Measurements from ENCODE around the gene CDC25A.

Gene CDC25A

DNA sequence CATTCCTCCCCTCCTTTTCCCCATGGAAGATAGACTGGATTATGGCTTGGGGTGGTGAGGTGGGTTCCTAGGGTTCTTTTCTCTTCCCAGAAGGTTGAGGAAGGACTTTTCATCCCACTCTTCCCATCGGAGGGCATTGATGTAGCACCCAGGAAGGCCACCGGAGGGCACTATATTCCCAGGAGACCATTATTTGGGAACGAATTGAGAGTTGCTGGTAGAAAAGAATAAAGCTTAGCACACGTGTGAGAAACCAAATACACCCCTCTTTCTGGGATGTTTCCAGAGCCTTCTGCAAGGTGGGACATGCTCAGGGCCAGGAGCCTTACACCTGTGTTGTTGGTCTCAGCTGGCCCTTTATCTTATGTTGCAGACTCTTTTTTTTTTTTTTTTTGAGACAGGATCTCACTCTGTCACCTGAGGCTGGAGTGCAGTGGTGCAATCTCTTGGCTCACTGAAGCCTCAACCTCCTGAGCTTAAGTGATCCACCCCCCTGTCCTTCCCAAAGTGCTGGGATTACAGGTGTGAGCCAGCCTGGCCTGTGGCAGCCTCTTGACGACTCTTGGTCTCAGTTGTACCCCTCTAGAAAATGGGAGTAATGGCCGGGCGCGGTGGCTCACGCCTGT lies 6.3 kb upstream of the CDC25A start:
- DNase-seq = no peak

DNA sequence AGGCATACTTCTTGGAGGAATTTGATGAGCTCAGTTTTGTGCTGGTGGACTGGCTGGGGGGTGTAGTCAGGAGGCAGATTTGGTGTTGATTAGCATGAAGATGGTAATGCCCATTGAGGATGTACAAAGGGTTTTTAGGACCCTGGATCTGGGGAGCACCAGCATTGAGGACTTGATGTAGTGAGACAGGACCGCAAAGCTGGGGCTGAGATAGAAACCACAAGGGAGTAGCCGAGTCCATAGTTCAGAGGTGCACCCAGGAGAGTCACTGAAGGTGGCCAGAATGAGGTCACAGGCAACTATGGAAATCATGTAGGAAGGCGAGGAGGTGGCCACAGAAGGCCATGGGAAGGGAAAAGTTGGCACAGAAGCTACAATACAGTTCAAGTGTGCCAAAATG lies 2.7 kb upstream of the CDC25A start:
- no peak for DNase-seq

DNA sequence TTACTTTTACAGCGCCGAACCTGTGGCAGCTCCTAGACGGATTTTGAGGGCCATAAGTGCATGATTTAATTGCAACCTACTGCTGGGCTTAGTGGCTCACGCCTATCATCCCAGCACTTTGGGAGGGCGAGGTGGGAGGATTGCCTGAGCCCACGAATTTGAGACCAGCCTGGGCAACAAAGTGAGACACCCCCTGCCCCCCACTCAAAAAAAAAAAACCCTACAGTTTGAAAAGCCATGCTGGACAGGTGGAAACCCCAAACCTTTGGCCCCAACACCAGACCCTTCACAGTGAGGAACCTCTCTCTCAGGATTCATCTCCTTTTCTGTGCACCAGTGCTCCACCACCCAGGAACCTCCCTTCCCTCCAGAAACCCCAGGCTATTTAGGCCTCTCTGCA lies 1.1 kb upstream of the CDC25A start:
- DNase-seq = no peak

DNA sequence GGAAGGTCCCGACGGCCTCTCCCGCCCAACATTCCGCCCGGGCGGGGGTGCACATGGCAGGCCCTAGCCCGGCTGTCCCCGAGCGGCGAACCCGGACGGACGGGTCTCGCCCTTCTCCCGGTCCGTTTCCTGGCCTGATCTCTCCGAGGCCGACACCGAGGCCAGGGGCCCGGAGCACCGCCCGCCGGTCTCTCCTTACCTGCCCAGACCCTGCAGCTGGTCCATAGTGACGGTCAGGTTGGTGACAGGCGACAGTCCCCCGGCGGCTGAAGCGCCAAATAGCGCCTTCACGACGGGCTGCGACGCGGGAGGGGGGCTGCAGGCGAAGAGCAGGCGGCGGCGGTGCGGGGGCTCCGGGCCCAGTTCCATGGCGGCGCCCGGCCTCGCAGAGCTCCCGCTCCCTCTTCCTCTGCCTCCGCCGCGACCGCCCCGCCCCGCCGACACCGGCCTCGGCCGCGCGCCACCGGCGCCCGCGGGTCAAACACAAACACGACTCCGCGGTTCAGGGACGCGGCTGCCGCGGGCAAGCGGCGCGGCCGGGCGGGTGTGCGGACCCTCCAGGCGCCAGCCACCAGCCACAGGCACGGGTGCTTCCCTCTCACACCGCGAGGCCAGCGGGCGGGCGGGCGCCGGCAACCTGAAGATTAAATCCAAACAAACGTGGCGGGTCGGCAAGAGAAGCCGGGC lies 495 bp downstream of the CDC25A start:
- no peak for DNase-seq

DNA sequence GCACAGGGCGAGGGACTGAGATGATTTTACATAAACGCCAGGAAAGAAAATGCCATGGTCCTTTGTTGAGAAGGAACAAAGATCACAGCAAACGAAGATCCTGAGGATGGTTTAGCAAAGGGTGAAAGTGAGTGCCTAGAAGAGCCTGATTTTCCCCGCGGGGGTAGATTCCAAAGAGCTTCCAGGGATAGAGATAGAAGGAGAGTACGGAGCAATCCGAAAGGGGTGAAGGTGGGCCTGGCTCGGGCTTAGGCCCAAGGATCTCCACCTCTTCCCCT lies 977 bp downstream of the CDC25A start:
- no peak for DNase-seq

DNA sequence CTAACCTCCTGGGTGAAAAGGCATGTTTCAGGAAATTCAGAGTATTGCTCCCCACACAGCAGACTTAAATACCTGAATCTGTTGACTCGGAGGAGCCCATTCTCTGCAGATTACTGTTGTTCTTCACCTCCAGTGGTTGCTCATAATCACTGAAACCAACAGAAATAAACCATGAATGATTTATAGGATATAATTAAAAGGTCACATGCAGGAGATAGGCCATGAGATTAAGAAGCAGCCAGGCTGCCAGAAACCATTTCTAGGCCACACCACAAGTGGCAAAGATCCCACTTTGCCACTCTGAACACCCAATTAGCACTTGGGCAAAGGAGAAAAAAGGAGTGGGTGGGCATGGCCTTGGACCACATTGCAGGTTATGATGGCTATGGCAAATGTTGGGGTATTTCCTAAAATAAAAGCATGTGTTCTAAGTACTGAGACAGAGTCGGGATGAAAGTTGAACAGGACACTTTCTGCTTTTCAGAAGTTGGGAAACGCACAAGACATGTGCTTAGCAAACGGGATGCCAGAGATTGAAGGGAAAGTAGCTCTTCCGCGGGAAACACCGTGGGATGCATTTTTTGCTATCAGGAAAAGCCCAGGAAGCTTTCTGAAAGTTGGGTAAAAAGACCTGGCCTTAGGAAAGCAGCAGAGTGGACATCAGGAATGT lies 1.5 kb downstream of the CDC25A start:
- no peak for DNase-seq

DNA sequence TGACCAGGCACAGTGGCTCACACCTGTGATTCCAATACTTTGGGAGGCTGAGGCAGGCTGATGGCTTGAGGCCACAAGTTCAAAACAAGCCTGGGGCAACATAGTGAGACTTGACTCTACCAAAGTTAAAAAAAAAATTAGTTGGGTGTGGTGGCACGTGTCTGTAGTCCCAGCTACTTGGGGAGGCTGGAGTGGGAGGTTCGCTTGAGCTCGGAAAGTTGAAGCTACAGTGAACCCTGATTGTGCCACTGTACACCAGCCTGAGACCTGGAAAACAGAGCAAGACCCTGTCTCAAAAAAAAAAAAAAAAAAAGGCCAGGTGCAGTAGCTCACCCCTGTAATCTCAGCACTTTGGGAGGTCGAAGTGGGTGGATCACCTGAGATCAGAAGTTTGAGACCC lies 3.1 kb downstream of the CDC25A start:
- no peak for DNase-seq

DNA sequence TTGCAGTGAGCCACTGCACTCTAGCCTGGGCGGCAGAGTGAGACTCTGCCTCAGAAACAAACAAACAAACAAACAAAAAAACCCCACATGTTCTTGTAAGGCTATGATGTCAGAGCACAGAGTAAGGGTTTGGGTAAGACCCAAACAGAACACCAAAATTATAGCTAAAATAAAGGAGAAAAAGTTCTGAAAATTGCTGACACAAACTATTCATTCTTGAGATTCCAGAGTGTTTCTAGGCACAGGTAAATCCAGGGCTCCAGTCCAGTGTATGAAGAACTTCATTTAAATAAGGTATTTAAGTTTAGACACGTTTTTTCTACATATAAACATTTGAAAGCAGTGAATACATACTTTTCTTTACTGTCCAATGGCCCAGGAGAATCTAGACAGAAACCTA lies 3.9 kb downstream of the CDC25A start:
- DNase-seq = no peak

DNA sequence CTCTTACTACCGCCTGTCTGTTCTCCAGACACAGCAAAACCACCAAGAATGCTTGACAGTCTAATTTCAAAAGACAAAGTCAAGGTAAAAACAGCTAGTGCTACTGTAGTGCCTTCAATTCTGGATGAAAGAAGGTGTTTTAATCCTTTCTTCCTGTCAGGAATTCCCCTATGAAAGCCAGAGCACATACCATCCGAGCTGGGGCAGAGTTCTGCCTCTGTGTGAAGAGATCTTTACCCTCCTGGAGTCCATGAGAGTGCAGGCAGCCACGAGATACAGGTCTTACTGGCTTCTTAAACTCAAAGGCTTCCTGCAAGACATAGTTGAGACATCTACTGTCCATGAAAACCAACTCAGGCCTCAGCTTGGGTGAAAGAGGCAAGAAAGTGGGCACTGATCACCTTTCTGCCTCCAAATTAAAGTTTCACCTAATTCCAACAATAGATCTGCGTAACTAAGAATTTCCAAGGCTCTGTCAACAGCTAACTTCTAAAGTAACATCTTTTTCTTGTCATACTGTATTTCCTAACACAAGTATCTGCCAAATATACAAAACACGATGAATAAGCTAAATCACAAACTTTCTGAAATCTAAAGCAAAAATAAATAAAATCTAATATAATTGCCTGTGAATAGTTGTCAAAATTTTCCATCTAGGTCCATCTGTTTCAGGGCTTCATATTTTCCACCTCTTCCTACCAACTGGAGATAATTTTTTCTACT lies 7.5 kb downstream of the CDC25A start:
- no peak for DNase-seq

DNA sequence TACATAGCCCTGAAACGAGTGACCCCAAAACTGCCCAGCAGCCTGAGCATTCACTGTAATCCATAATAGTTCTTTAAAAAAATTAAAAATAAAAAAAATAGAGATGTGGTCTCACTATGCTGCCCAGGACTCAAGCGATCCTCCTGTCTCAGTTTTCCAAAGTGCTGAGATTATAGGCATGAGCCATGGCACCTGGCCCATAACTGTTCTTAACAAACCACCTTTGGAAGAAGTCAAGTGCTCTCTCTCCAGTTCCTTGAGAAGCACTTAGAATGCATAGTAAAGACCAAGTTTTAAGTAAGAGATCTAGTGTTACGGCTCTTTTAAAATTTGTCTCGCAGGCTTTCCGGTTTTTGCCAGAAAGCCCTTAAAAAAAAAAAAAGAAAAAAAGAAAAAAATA lies 8.2 kb downstream of the CDC25A start:
- peak; percentile 26 for DNase-seq

DNA sequence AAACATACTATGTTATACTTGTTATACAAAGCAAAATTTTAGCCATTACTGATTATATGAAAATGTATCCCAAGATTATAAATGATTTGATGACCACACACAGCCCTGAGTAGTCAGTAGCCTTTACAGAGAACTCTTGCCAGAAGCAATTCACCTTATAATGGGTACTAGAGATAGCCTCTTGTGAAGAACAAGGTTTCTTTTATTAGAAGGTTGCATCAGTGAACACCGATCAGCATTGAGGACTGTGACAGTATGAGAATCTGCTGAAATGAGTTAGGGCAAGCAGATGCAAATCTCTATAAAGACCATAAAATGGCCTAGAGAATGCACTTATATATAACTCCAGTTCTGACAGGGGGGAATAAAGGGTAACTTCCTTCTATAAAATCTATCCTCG lies 10.1 kb downstream of the CDC25A start:
- no peak for DNase-seq

DNA sequence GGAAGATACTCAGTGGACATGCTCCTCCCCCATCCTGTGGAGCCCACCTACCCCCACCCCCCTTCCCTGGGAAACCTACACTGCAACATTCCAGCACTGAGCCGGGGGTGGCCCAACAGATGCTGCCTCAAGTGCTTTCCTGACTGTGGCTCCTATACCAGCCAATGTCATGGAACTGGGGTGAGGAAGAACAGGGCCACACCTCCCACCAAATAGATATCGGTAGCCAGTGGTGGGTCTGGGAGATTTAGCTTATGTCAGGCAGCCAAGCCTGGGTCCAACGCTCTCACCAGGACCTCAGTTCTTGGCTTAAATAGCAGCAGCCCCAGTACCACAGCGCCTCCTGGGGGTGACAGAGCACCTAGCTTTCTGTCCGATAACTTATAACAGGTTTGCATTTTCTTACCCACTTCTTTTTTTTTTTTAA lies 30.3 kb downstream of the CDC25A start:
- no peak for DNase-seq

DNA sequence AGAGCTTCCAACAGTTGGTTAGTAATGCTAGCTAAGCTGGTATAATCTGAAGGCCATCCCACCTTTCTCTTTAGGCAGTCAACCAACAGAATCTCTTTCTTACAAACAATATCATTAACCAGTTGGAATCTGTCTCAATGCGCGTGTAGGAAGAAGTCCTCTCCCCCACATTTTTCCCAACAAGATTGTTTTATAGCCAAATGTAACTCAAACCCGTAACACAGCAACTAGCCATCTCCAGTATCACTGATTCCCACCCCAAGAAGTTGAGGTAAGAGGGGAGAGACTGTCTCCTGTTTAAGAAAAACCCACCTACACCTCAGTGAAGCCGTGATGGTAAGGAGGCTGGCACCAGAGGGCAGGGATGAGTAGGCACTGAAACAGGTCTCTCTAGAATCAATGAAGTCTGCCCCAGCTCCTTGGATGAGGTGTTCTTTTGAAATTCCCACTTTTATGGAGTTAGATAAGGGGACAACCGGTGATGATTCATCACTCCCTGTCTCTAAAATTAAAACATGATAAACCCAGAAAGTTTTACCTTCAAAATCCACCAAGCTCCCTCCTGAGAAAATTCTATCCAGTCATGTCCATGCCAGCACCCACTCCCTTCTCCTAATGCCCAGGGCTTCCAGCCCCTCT lies 30.9 kb downstream of the CDC25A start:
- no peak for DNase-seq

DNA sequence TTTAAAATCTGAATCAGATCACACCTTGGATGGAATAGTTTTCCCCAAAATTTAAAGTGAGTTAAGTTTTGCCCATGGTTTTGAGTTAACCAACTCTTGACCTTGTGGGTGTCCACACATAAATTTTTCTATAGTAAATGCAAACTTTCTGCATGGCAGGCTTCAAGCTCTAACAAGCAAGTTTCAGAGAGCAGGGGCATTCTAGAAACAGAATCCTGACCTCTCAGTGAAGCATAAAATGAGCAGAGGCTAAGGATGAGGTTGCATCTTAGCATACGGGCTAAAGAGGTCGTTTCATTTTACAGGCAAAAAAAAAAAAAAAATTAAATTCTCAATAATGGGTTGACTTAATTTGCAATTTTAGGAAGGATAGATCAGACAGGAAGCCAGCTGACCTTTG lies 32.1 kb downstream of the CDC25A start:
- no peak for DNase-seq

DNA sequence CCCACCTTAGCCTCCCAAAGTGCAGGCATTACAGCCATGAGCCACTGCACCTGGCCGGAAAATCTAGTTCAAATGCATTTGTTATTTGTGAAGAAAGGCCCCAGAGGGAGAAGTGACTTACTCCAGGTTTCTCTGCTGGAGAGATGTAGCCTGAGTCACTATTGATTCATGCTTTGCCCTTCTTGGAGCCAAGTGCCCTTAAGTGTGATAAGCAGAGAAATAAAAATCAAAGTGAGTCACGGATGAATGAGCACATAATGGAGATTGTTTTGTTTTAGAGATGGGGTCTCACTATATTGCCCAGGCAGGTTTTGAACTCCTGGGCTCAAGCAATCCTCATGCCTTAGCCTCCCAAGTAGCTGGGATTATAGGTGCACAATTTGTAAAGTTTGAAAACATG lies 33.1 kb downstream of the CDC25A start:
- DNase-seq = no peak

DNA sequence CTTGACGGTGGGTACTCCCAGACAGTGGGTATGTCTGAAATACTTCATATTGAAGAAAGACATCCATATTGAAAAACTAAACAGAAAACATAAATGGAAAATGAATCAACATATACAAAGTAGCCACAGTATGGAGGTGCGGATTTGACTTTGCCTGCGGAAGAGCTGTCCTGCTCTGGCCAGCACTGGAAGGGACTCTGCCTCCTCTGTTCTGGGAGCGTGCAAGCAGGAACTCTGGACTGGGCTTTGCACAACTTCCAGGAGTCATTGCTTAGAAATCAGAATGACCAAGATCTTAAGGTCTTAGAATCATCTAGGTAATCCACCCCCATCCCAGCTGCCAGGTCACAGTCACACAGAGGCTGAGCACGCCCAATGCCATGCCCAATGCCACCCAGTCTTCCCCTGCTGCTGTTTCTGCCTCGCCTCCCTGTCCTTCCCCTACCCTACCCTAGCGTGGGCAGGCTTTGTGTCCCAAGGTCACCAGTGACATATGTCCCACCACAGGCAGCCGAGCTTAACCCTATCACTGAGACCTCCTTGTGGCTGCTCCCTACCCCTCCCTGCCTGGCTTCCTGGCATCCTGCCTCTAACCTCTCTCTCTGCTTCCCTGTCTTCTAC lies 36.3 kb downstream of the CDC25A start:
- no peak for DNase-seq

DNA sequence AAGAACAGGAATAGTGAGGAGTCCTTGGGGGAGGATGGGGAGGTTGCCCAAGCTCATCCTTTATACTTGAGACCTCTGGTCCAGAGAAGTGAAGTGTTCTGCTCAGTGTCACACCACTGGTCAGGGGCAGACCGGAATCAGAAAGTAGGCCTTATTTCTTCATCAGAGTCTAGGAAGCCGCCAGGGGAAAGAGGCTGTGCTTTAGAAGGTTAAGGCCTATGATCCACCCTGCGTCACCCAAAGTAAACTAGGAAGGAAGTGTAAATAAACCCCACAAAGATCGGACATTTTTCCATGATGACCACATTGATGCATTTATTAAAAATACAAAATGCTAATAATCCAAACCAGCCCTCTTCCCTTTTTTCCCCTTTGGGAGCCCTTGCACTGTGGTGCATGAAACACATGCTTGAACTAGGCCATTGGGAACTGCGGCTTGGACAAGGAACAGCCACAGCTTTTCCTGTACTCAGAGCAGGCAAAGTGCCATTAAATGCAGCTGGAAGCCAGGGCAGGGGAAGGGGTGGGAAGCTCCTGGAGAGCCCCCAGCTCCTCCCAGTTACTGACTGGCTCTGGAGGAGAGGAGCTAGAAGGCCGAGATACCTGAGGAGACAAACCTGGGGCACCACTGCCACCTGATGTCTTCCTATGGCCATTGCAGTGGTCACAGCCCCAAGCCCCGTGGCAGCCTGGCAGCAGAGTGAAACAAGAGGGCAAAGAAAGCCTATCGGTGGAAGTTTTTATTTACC lies 37.0 kb downstream of the CDC25A start:
- peak; percentile 14 for DNase-seq

DNA sequence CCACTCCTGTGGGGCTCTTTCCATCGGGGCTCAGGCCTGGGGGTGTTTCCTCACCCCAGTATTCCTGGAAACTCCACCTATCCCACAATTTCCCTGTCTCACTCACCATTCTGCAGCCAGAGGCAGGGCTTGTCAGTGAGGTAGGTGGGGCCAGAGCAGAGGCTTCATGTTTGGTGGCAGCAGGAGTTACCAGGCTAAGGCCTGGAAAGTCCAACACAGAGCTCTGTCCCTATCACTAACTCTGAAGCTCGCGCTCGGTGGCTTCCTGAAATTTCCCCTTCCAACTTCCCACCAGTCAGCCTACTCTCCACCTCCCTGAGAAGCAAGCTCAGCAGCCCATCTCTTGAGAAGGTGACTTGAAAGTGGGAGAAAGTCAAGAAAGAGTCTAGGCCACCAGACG lies 44.2 kb downstream of the CDC25A start:
- no peak for DNase-seq

DNA sequence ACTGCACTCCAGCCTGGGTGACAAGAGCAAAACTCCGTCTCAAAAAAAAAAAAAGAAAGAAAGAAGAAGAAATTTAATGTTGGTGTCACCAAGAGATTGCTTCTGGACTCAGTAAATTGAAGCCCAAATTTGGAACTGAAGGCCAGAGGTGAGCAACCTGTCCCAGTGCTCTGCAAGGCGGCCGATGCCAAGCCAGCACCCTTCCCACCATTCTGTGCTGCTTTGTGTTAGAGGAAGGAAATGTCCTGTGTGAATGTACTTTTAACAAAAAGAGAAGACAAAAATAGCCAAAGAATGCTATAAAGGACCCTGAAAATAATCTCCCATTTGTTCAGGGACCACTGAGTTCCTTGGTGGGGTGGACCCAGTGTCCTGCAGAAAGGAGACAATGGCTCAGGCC lies 44.6 kb downstream of the CDC25A start:
- no peak for DNase-seq

DNA sequence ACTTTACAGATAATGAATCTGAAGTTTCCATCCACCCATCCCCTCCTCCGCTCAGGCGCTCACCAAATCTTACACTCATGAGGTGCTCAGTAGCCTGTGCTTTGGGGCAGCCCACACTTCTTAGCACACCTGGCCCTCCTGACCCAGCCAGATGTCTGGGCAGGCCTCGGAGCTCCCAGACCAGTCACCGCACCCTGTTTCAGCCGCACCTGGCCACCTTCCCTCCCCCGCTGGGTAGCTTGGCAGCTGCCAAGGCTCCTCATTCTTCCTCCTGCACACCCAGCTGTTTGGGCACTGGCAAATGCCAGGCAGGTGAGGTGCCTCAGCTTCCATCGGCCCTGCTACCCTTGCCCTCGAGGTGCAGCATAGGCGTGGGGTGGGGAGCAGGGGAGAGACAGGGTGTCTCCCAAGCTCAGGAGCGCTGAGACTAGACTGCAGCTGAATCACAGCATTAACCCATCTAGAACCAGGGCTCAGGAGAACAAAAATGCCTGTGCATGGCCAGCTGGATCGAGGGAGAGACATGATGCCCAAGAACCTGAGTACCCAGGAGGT lies 45.8 kb downstream of the CDC25A start:
- no peak for DNase-seq

DNA sequence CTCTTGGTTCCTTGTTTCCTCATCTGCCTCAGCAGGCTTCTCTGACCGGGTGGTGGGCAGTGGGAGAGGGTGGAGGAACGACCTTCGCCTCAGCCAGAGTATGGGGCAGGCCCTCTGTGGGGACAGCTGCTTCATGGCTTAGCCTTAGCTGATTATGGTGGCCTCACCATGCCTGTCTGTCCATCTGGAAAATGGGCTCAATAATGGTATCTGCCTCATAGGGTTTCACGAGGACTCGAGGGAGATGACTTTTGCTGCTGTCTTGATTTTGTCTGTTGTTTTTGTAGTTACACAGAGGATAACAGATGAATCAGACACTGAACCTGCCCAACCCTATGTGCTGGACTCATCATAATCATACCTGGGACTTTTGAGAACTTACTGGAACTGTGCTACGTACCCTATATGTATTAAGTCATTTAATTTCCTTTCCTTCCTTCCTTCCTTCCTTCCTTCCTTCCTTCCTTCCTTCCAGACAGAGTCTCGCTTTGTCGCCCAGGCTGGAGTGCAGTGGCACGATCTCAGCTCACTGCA lies 46.5 kb downstream of the CDC25A start:
- DNase-seq = no peak
